GM19467 (cell line): ENCODE data around the gene GRAMD2B.

Experiments used
- ATAC-seq: cut with Tn5 transposase; IDR thresholded peaks from one replicate; pipeline ENCODE4 v1.9.1; 2021; ENCODE audit warnings: mild to moderate bottlenecking, moderate library complexity; ENCODE audit not compliant: unreplicated experiment

Gene GRAMD2B

GRCh38 chr5:126477294-126478117 is 54.3 kb downstream of the GRAMD2B start:
- no peak for ATAC-seq

- no peak for ATAC-seq
Observed at GRCh38 chr5:126479810-126480209, 56.6 kb downstream of the GRAMD2B start.

- no peak for ATAC-seq
Observed at GRCh38 chr5:126480824-126481223, 57.6 kb downstream of the GRAMD2B start.

GRCh38 chr5:126481243-126481642 is 58.0 kb downstream of the GRAMD2B start:
- ATAC-seq = no peak

- ATAC-seq = no peak
Observed at GRCh38 chr5:126482591-126482990, 59.4 kb downstream of the GRAMD2B start.

- no peak for ATAC-seq
Observed at GRCh38 chr5:126483156-126483555, 59.9 kb downstream of the GRAMD2B start.

GRCh38 chr5:126484253-126484652 is 61.0 kb downstream of the GRAMD2B start:
- ATAC-seq = no peak

- no peak for ATAC-seq
Observed at GRCh38 chr5:126486332-126486731, 63.1 kb downstream of the GRAMD2B start.

- ATAC-seq = no peak
Observed at GRCh38 chr5:126487596-126487995, 64.4 kb downstream of the GRAMD2B start.

GRCh38 chr5:126488443-126489065 is 65.3 kb downstream of the GRAMD2B start:
- no peak for ATAC-seq

GRCh38 chr5:126490167-126490940 is 67.1 kb downstream of the GRAMD2B start:
- no peak for ATAC-seq

- ATAC-seq = no peak
Observed at GRCh38 chr5:126492939-126493338, 69.7 kb downstream of the GRAMD2B start.

- ATAC-seq = no peak
Observed at GRCh38 chr5:126494393-126494792, 71.2 kb downstream of the GRAMD2B start.

- no peak for ATAC-seq
Observed at GRCh38 chr5:126497506-126497905, 74.3 kb downstream of the GRAMD2B start.

- no peak for ATAC-seq
Observed at GRCh38 chr5:126499278-126499677, 76.1 kb downstream of the GRAMD2B start.

- peak; percentile 71 for ATAC-seq
Observed at GRCh38 chr5:126499853-126500342, 76.7 kb downstream of the GRAMD2B start.

GRCh38 chr5:126501448-126501847 is 78.2 kb downstream of the GRAMD2B start:
- ATAC-seq = no peak

GRCh38 chr5:126503602-126504104 is 80.4 kb downstream of the GRAMD2B start:
- ATAC-seq = no peak

- ATAC-seq = no peak
Observed at GRCh38 chr5:126506079-126506478, 82.9 kb downstream of the GRAMD2B start.

- no peak for ATAC-seq
Observed at GRCh38 chr5:126508251-126508961, 85.2 kb downstream of the GRAMD2B start.

- no peak for ATAC-seq
Observed at GRCh38 chr5:126508962-126509279, 85.7 kb downstream of the GRAMD2B start.
